ENCODE results near the gene TPCN2.

GRCh38 chr11:69053169-69053477 lies 4.4 kb downstream of the TPCN2 start:
- TF ChIP-seq, protein P1, sequence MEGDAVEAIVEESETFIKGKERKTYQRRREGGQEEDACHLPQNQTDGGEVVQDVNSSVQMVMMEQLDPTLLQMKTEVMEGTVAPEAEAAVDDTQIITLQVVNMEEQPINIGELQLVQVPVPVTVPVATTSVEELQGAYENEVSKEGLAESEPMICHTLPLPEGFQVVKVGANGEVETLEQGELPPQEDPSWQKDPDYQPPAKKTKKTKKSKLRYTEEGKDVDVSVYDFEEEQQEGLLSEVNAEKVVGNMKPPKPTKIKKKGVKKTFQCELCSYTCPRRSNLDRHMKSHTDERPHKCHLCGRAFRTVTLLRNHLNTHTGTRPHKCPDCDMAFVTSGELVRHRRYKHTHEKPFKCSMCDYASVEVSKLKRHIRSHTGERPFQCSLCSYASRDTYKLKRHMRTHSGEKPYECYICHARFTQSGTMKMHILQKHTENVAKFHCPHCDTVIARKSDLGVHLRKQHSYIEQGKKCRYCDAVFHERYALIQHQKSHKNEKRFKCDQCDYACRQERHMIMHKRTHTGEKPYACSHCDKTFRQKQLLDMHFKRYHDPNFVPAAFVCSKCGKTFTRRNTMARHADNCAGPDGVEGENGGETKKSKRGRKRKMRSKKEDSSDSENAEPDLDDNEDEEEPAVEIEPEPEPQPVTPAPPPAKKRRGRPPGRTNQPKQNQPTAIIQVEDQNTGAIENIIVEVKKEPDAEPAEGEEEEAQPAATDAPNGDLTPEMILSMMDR (IDR thresholded peaks at IDR 0.05; ENCODE audit: insufficient read depth, low read length, poor library complexity, severe bottlenecking) = no peak
- TF ChIP-seq EZH2phosphoT487 (conservative IDR thresholded peaks at IDR 0.05; ENCODE audit: low read length) = no peak

Data from SU-DHL-6 (cell line).